ENCODE results near the gene HK1. TPM values are rescaled to one million over a fixed set of nuclear protein-coding genes. Genes with fewer than 3 reads are reported as not detected.
"Not testable (repeated sequence)": the region's sequence is repeated elsewhere in the genome, so short reads cannot be mapped to it uniquely, and the experiment has no call there.

Gene HK1
- total and polyA plus RNA-seq, 9 donors, result 19.7 to 40.8 (median 30.6) TPM

GRCh38 chr10:69324583-69324982 is 46.3 kb downstream of the HK1 start:
- no CpG with 5 or more reads among the region's 1 CpG for WGBS (ENCODE audit: insufficient coverage)
- Histone ChIP-seq H3K27me3 (ENCODE audit: control insufficient read depth, insufficient read depth, low read length) (no peaks in the 10 kb centered on the region), H3K36me3 (ENCODE audit: control insufficient read depth, insufficient read depth, low read length) (no peaks in the 10 kb centered on the region), H3K4me1 (ENCODE audit: control insufficient read depth, insufficient read depth, low read length) (peaks cover 24% of the 10 kb centered on the region), H3K4me3 (ENCODE audit: low read length) (no peak overlapping the region), H3K27ac (ENCODE audit: low read length) (no peak overlapping the region), H3K9me3 (replicated peaks; ENCODE audit: control insufficient read depth, low read depth, low read length) (no peaks in the 10 kb centered on the region)
- no peak for DNase-seq

DNA sequence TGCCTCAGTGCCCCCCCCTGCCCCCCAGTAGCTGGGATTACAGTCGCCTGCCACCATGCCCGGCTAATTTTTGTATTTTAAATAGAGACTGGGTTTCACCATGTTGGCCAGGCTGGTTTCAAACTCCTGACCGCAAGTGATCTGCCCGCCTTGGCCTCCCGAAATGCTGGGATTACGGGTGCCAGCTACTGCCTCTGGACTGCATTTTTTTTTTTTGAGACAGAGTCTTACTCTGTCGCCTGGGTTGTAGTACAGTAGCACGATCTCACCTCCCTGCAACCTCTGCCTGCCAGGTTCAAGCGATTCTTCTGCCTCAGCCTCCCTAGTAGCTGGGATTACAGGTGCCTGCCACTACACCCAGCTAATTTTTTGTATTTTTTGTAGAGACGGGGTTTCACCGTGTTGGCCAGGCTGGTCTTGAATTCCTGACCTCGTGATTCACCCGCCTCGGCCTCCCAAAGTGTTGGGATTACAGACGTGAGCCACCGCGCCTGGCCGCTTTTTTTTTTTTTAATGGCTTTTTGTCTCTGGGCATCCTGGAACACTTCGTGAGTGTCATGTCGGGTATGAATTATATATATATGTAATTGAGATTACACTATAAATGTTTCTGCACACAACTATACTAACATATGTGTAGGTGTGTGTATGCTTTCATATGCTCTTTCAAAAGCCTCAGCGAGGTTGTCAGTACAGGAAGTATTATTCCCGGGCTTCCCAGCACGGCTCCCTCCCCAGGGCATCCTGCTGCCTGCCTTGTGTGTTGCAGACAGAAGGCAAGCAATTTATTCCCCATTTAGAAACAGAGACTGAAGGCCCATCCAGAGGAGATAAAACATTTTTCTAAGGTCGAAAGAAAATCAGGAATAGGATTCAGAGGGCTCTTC is 47.6 kb downstream of the HK1 start:
- not testable (repeated sequence) for H3K36me3 ChIP-seq (ENCODE audit: control insufficient read depth, insufficient read depth, low read length); H3K27me3 ChIP-seq (ENCODE audit: control insufficient read depth, insufficient read depth, low read length); DNase-seq; H3K9me3 ChIP-seq (replicated peaks; ENCODE audit: control insufficient read depth, low read depth, low read length); H3K27ac ChIP-seq (ENCODE audit: low read length); H3K4me3 ChIP-seq (ENCODE audit: low read length)
- peaks cover 13% of the 10 kb centered on the region for H3K4me1 ChIP-seq (ENCODE audit: control insufficient read depth, insufficient read depth, low read length)
- 53% methylated on average over 13 of the region's 24 CpGs for WGBS (ENCODE audit: insufficient coverage)

- Histone ChIP-seq H3K4me3 (ENCODE audit: low read length) (no peak overlapping the region), H3K36me3 (ENCODE audit: control insufficient read depth, insufficient read depth, low read length) (no peaks in the 10 kb centered on the region), H3K27ac (ENCODE audit: low read length) (no peak overlapping the region), H3K4me1 (ENCODE audit: control insufficient read depth, insufficient read depth, low read length) (peaks cover 13% of the 10 kb centered on the region), H3K27me3 (ENCODE audit: control insufficient read depth, insufficient read depth, low read length) (no peaks in the 10 kb centered on the region), H3K9me3 (replicated peaks; ENCODE audit: control insufficient read depth, low read depth, low read length) (no peaks in the 10 kb centered on the region)
- WGBS (ENCODE audit: insufficient coverage), result no CpG with 5 or more reads among the region's 3 CpGs
- no peak for DNase-seq
Observed at GRCh38 chr10:69326692-69327091, 48.4 kb downstream of the HK1 start.

GRCh38 chr10:69327463-69328379 is 49.4 kb downstream of the HK1 start:
- no peaks in the 10 kb centered on the region for H3K36me3 ChIP-seq (ENCODE audit: control insufficient read depth, insufficient read depth, low read length)
- DNase-seq, result peak; percentile 67
- no peaks in the 10 kb centered on the region for H3K27me3 ChIP-seq (ENCODE audit: control insufficient read depth, insufficient read depth, low read length)
- peak overlapping the region; percentile 1 for H3K4me3 ChIP-seq (ENCODE audit: low read length)
- H3K4me1 ChIP-seq (ENCODE audit: control insufficient read depth, insufficient read depth, low read length), result peaks cover 16% of the 10 kb centered on the region
- WGBS (ENCODE audit: insufficient coverage), result 55% methylated on average over 17 of the region's 23 CpGs
- no peaks in the 10 kb centered on the region for H3K9me3 ChIP-seq (replicated peaks; ENCODE audit: control insufficient read depth, low read depth, low read length)
- H3K27ac ChIP-seq (ENCODE audit: low read length), result peak overlapping the region; percentile 80

DNA sequence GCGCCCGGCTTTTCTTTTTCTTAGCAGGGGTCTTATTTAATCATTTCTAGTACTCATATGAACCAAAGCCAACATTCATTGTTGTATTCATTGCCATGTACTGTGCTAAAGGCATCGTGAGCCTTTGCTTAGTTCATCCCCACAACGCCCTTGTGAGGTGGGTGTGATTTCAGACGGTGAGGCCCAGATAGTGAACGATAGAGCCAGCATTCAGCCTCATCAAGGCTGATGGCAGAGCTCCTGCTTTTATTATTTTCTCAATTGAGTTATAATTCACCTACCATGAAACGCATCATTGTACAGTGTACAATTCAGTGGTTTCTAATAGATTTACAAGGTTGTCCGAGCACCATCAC is 50.1 kb downstream of the HK1 start:
- no CpG with 5 or more reads among the region's 8 CpGs for WGBS (ENCODE audit: insufficient coverage)
- peaks cover 22% of the 10 kb centered on the region for H3K4me1 ChIP-seq (ENCODE audit: control insufficient read depth, insufficient read depth, low read length)
- peak overlapping the region; percentile 80 for H3K27ac ChIP-seq (ENCODE audit: low read length)
- H3K36me3 ChIP-seq (ENCODE audit: control insufficient read depth, insufficient read depth, low read length), result no peaks in the 10 kb centered on the region
- H3K4me3 ChIP-seq (ENCODE audit: low read length), result peak overlapping the region; percentile 1
- no peaks in the 10 kb centered on the region for H3K9me3 ChIP-seq (replicated peaks; ENCODE audit: control insufficient read depth, low read depth, low read length)
- DNase-seq, result no peak
- H3K27me3 ChIP-seq (ENCODE audit: control insufficient read depth, insufficient read depth, low read length), result no peaks in the 10 kb centered on the region

DNA sequence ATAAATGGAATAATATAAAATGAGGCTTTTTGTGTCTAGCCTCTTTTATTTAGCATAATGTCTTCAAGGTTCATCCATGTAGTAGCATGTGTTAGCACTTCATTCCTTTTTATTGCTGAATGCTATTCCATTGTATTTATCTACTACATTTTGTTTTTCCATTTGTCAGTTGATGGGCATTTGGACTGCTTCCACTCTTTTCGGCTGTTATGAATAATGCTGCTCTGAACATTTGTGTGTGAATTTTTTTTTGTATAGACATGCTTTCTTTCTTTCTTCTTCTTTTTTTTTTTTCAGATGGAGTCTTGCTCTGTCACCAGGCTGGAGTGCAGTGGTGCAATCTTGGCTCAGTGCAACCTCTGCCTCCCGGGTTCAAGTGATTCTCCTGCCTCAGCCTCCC is 50.6 kb downstream of the HK1 start:
- H3K27ac ChIP-seq (ENCODE audit: low read length); DNase-seq; H3K27me3 ChIP-seq (ENCODE audit: control insufficient read depth, insufficient read depth, low read length); H3K4me3 ChIP-seq (ENCODE audit: low read length); H3K36me3 ChIP-seq (ENCODE audit: control insufficient read depth, insufficient read depth, low read length); H3K9me3 ChIP-seq (replicated peaks; ENCODE audit: control insufficient read depth, low read depth, low read length): not testable (repeated sequence)
- 100% methylated on average over 1 of the region's 2 CpGs for WGBS (ENCODE audit: insufficient coverage)
- peaks cover 26% of the 10 kb centered on the region for H3K4me1 ChIP-seq (ENCODE audit: control insufficient read depth, insufficient read depth, low read length)

DNA sequence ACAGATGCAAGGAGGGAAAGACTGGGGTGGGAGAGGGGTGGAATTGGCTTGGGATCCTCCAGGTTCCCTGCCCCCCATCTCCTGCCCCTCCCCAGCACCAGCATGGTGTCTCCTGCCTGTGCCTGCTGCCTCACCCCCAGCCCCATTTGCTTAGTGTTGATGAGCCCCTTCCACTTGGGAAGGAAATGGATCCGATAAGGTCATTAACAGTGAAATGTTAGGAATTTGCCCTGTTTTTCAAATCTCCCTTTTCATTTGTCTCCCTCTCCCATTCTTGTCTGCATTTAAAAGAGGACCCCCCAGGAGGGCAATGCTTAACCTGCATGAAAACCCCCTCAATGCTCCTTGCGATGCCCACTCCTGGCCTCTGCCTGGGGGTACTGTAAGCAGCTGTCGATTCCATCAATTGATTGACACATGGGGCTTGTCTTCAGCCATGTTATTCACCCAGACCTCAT is 51.5 kb downstream of the HK1 start:
- H3K4me3 ChIP-seq (ENCODE audit: low read length), result no peak overlapping the region
- no peaks in the 10 kb centered on the region for H3K36me3 ChIP-seq (ENCODE audit: control insufficient read depth, insufficient read depth, low read length)
- H3K9me3 ChIP-seq (replicated peaks; ENCODE audit: control insufficient read depth, low read depth, low read length), result no peaks in the 10 kb centered on the region
- H3K27me3 ChIP-seq (ENCODE audit: control insufficient read depth, insufficient read depth, low read length), result no peaks in the 10 kb centered on the region
- peaks cover 33% of the 10 kb centered on the region for H3K4me1 ChIP-seq (ENCODE audit: control insufficient read depth, insufficient read depth, low read length)
- WGBS (ENCODE audit: insufficient coverage), result 44% methylated on average over 2 of the region's 3 CpGs
- no peak overlapping the region for H3K27ac ChIP-seq (ENCODE audit: low read length)
- DNase-seq, result no peak

DNA sequence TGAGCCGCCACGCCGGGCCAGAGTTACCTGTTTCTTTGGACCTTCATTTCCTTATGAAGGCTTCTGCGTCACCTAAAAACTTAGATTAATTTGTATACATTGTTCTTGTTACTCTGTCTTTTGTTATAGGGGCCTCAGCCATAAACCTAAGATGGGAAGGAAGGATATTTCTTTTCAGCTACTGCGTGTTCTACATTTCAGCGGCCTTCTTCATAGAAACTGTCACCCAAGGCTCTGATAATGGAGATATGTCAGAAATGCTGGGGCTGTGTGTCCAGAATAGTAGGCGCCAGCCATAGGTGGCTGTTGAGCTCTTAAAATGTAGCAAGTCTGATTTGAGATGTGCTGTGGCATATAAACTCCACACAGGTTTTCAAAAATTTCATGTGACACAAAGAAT is 52.9 kb downstream of the HK1 start:
- H3K4me1 ChIP-seq (ENCODE audit: control insufficient read depth, insufficient read depth, low read length), result peaks cover 42% of the 10 kb centered on the region
- H3K4me3 ChIP-seq (ENCODE audit: low read length), result no peak overlapping the region
- WGBS (ENCODE audit: insufficient coverage), result no CpG with 5 or more reads among the region's 7 CpGs

GRCh38 chr10:69332278-69333010 is 54.1 kb downstream of the HK1 start:
- Histone ChIP-seq H3K36me3 (ENCODE audit: control insufficient read depth, insufficient read depth, low read length) (no peaks in the 10 kb centered on the region), H3K27me3 (ENCODE audit: control insufficient read depth, insufficient read depth, low read length) (no peaks in the 10 kb centered on the region), H3K4me3 (ENCODE audit: low read length) (no peak overlapping the region), H3K27ac (ENCODE audit: low read length) (no peak overlapping the region), H3K9me3 (replicated peaks; ENCODE audit: control insufficient read depth, low read depth, low read length) (no peaks in the 10 kb centered on the region), H3K4me1 (ENCODE audit: control insufficient read depth, insufficient read depth, low read length) (peaks cover 45% of the 10 kb centered on the region)
- WGBS (ENCODE audit: insufficient coverage), result 81% methylated on average over 5 of the region's 9 CpGs
- no peak for DNase-seq

More for the DNA sequence above, 52.9 kb downstream of the HK1 start:
- no peaks in the 10 kb centered on the region for H3K36me3 ChIP-seq (ENCODE audit: control insufficient read depth, insufficient read depth, low read length)
- DNase-seq, result no peak
- no peak overlapping the region for H3K27ac ChIP-seq (ENCODE audit: low read length)
- no peaks in the 10 kb centered on the region for H3K9me3 ChIP-seq (replicated peaks; ENCODE audit: control insufficient read depth, low read depth, low read length)
- no peaks in the 10 kb centered on the region for H3K27me3 ChIP-seq (ENCODE audit: control insufficient read depth, insufficient read depth, low read length)
